Adipocyte (in vitro differentiated cells): Measurements from ENCODE around the gene ASB6.

Experiments
- DNase-seq: peaks from one replicate; pipeline ENCODE4 v3.0.0-alpha.2; 2015; ENCODE audit warnings: low read depth
- H3K27me3 ChIP-seq: replicated peaks from 2 replicates; pipeline ENCODE4 v1.7.0; 2013; ENCODE audit warnings: mild to moderate bottlenecking, low read length, moderate library complexity; ENCODE audit not compliant: control insufficient read depth, insufficient read depth
- H3K36me3 ChIP-seq: 2 replicates; pipeline ENCODE4 v1.7.0; 2013; ENCODE audit warnings: low read length, mild to moderate bottlenecking, moderate library complexity; ENCODE audit not compliant: control insufficient read depth, insufficient read depth, severe bottlenecking
- H3K4me1 ChIP-seq: 2 replicates; pipeline ENCODE4 v1.7.0; 2013; ENCODE audit warnings: mild to moderate bottlenecking, low read length, moderate library complexity; ENCODE audit not compliant: control insufficient read depth, insufficient read depth
- H3K4me3 ChIP-seq: 2 replicates; pipeline ENCODE4 v1.7.0; 2013; ENCODE audit warnings: mild to moderate bottlenecking, low read length, moderate library complexity
- H3K9ac ChIP-seq: 2 replicates; pipeline ENCODE4 v1.7.0; 2013; ENCODE audit warnings: mild to moderate bottlenecking, low read length, moderate library complexity
- H3K9me3 ChIP-seq: 2 replicates; pipeline ENCODE4 v1.7.0; 2013; ENCODE audit warnings: mild to moderate bottlenecking, low read length, moderate library complexity; ENCODE audit not compliant: control insufficient read depth

The ASB6 gene

DNA sequence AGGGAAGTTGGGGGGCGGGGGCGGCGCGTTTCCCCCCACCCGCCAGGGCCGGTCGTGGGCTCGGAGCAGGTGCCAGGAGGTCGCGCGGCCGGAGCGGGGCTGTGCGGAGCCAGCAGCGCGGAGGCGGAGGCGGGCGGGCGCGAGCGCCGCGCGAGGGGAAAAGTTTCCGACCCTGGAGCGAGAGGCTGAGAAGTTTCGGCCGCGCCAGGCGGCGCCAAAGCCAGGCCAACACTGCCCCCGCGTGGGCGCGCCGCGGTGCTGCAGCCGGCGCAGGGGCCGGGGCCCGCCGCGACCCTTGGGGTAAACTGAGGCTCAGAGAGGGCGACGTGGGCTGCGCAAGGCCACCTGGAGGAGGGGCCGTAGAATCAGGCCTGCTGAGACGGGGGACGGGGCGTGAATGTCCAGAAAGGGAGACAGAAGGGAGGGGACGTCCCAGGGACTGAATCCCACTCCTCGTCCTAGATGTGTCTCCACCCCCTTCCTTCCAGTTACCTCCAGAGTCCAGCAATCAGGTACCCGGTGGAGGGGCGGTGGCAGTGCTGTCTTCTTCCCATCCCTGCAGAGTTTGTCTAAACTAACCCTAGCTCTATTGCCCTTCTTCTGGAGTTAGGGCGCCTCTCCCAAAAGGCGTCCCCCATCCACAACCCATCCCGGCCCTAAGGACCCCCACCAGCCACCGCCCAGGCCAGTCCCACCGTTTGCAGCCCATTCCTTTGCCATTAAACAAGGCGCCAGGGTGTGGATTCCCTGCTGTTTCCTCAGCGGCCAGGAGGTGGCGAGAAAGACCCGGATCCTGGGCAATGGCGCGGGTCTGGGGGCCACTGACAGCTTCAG lies 31.3 kb downstream of the ASB6 start:
- Histone ChIP-seq H3K9me3 (no peaks in the 10 kb centered on the region), H3K9ac (peak overlapping the region; percentile 97), H3K36me3 (no peaks in the 10 kb centered on the region), H3K4me3 (peak overlapping the region; percentile 86), H3K27me3 (no peaks in the 10 kb centered on the region), H3K4me1 (peaks cover 15% of the 10 kb centered on the region)
- DNase-seq: peak; percentile 89

DNA sequence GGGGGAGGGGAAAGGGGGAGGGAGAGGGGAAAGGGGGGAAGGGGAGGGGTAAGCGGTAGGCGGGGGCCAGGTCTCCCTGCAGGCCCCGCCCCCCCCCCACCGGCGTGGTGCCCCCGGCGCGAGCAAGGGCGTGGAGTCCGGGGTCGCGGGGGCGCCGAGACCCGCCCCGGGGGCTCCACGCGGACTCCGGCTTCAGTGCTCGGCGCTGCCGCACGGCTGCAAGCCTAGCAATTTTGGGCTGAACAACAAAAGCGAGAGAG lies 31.8 kb downstream of the ASB6 start:
- peaks cover 15% of the 10 kb centered on the region for H3K4me1 ChIP-seq

DNA sequence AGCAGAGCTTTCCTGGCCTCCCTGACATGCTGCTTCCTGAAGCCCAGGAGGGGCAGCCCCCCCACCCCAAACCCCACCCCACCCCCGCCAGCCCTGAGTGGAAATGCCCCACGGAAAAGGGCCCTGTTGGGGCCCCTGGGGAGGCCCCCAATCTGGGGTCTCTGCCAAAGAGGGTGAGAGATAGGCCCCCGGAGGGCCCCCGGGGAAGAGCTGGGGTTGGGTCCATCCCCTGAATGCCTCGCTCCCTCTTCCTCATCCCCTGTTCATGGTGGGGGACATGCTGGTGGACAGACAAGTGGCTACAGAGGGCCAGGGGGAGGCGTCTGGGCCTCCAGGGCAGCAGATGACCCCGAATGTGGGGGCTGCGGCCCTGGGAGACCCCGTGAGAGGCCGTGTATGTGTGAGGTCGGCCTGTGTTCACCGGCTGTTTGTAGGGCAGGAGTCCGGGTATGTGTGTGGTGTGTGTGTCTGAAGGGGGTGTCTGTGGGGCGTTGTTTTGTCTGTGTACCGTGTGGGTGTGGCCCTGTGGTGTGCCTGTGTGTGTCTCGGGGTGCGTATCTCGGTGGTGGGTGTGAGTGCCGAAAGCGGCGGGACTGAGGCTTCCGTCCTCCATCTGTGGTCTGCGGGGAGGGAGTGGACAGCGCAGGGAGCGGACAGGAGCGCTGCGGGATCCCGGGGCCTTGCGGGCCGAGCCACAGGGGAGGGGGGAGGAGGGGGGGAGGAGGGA lies 32.3 kb downstream of the ASB6 start:
- Histone ChIP-seq H3K4me1 (peaks cover 15% of the 10 kb centered on the region), H3K9me3 (no peaks in the 10 kb centered on the region), H3K4me3 (peak overlapping the region; percentile 31), H3K27me3 (no peaks in the 10 kb centered on the region), H3K36me3 (no peaks in the 10 kb centered on the region), H3K9ac (peak overlapping the region; percentile 82)
- peak; percentile 38 for DNase-seq

More for the DNA sequence above, 31.8 kb downstream of the ASB6 start:
- Histone ChIP-seq H3K9me3 (no peaks in the 10 kb centered on the region), H3K4me3 (peak overlapping the region; percentile 86), H3K27me3 (no peaks in the 10 kb centered on the region), H3K9ac (peak overlapping the region; percentile 97), H3K36me3 (no peaks in the 10 kb centered on the region)
- no peak for DNase-seq

DNA sequence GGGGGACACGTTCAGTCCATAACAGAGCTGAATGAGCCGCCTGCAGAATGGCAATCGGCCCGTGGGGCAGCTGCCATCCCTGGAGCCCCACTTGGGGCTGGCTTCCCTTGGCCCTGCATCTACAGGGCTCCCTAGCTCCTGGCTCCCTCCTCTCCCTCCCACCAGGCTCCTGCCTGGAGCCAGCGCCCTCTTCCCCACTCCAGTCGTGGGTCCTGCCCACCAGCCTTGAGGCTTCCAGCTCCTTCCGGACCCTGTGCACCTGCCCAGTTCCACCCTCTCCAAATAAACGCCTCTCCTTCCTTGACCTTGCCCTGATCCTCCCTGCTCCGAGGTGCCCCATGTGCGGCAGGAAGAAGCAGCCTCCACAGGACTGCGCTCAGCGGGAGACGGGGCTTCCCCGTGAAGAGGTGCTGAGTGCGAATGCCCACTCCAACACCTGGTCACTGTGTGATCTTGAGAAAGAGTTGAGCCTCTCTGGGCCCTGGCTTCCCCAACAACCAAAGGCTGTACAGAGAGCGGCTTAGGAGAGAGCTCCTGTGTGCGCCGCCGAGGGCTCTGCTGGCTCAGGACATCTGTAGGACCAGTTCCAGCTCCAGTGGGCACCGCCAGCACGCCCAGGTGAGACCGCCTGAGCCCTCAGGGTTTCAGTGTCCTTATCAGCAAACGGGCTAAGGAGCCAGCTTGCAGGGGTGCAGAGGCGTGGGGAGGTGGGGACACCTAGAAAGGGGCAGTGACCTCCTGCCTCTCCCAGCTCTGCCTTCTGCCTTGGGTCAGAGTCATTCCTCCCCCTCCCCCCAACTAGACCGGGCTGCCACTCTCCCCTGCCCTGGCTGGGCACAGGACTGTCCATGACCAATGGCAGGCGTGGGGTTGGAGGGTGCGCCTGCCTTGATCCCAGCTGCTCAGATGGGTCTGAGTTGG lies 33.1 kb downstream of the ASB6 start:
- no peak for DNase-seq
- no peak overlapping the region for H3K4me3 ChIP-seq
- H3K27me3 ChIP-seq: no peaks in the 10 kb centered on the region
- H3K9me3 ChIP-seq: no peaks in the 10 kb centered on the region
- H3K36me3 ChIP-seq: no peaks in the 10 kb centered on the region
- peaks cover 15% of the 10 kb centered on the region for H3K4me1 ChIP-seq
- peak overlapping the region; percentile 60 for H3K9ac ChIP-seq

DNA sequence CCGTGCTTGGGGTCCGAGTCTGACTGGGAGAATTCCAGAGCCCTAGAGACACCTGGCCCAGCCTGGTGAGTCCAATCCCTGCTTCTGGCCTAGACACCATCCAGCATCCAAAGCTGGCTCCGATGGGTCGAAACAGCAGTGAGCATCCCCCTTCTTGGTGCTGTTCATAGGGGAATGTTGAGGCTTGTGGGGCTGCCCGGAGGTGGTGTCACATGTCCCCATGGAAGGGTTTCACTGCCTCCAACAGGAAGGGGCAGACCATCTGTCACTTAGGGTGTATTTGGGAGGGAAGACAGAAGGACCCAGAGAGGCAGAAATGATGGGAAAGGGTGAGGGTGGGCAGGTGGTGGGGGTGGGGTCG lies 34.9 kb downstream of the ASB6 start:
- Histone ChIP-seq H3K9ac (no peak overlapping the region), H3K9me3 (no peaks in the 10 kb centered on the region), H3K4me3 (no peak overlapping the region), H3K4me1 (peaks cover 15% of the 10 kb centered on the region), H3K36me3 (no peaks in the 10 kb centered on the region), H3K27me3 (no peaks in the 10 kb centered on the region)
- no peak for DNase-seq

DNA sequence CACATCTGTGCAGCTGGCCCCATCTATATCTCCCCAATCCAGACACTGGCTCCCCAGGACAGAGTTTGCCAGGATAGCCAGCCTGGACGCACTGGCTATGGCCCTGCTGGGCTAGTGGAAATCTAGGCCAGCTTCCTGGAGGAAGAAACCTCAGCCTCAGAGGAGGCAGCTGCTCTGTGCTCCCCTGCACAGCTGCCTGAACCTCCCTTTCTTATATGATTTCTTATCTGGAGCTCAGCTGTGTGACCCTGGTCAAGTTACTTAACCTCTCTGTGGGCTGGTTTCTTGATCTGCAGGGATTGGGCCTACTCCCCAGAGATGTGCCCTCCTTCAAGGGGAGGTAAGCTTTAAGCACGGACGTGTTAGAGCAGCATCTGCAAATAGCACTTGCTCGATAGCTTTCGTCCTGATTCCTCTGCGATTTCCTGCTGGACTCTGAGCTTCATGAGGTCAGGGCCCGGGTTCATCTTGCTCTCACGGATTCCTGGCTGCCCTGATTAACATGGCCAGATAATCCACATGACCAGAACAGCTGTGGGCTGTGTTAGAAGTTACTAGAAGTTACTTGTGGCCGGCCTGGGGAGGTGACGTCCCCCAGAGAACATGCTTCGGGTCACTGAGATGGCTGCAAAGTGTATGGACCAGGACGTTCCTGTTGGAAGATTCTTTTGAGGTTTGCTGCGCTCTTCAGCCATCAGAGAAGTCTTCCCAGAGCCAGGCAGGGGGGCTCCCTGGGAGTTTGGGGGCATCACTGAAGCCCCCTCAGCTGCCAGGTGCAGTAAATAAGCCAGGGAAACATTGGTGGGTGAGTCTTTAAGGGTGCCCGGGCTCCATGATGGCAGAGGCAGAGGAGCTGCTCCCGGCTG lies 35.6 kb downstream of the ASB6 start:
- no peak for DNase-seq
- H3K9me3 ChIP-seq: no peaks in the 10 kb centered on the region
- no peaks in the 10 kb centered on the region for H3K36me3 ChIP-seq
- H3K4me1 ChIP-seq: peaks cover 15% of the 10 kb centered on the region
- H3K9ac ChIP-seq: no peak overlapping the region
- H3K27me3 ChIP-seq: no peaks in the 10 kb centered on the region
- no peak overlapping the region for H3K4me3 ChIP-seq

DNA sequence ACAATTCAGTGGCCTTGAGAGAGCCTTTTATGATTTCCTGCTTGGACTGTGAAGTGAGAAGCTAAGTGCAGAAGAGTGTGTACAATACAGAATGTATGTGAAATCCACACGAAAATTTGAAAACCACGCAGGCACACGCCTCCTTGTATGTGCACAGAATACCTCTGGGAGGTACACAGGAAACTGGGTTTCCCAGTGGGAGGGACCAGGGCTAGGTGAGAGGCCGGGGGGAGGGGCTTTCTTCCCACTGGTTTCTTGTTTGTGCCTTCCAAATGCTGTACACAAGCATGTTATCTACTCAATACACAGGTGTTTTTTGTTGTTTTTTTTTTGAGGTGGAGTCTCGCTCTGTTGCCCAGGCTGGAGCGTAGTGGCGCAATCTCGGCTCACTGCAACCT lies 37.2 kb downstream of the ASB6 start:
- H3K36me3 ChIP-seq: no peaks in the 10 kb centered on the region
- DNase-seq: no peak
- no peak overlapping the region for H3K9ac ChIP-seq
- no peaks in the 10 kb centered on the region for H3K9me3 ChIP-seq
- no peaks in the 10 kb centered on the region for H3K27me3 ChIP-seq
- H3K4me1 ChIP-seq: peaks cover 10% of the 10 kb centered on the region
- H3K4me3 ChIP-seq: no peak overlapping the region

DNA sequence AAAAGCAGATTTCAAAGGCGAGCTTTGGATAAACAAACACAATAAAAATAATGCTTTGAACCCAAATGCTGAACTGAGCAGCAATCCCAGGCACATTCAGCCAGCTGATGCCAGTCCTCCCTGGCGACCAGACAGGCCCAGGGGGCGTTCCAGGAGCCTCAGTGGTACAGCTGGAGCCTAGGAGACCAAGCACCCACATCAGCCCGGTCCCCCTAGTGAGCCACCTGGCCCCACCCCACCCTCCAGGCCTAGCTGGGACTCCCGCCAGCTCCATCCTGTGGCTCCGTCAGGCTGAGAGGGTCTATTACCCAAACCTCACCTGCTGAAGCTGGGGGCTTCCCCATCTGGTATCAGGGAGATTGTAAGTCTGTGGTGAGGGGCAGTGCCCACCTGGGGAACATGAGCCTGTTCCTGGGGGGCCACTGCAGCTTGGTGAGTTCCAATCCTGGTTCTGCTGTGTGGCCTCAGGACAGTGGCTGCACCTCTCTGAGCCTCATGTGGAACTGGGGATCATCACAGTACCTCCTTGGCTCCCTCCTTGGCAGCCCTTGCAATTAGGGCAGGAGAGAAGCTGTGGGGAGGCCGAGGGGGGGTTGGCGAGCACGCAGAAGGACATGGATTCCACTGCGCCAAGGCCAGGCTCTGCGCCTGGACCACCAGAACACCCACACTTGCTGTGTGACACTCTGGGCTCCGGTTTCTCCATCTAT lies 37.7 kb downstream of the ASB6 start:
- peaks cover 8% of the 10 kb centered on the region for H3K4me1 ChIP-seq
- DNase-seq: no peak
- H3K9ac ChIP-seq: no peak overlapping the region
- no peak overlapping the region for H3K4me3 ChIP-seq
- H3K36me3 ChIP-seq: no peaks in the 10 kb centered on the region
- H3K9me3 ChIP-seq: no peaks in the 10 kb centered on the region
- no peaks in the 10 kb centered on the region for H3K27me3 ChIP-seq

DNA sequence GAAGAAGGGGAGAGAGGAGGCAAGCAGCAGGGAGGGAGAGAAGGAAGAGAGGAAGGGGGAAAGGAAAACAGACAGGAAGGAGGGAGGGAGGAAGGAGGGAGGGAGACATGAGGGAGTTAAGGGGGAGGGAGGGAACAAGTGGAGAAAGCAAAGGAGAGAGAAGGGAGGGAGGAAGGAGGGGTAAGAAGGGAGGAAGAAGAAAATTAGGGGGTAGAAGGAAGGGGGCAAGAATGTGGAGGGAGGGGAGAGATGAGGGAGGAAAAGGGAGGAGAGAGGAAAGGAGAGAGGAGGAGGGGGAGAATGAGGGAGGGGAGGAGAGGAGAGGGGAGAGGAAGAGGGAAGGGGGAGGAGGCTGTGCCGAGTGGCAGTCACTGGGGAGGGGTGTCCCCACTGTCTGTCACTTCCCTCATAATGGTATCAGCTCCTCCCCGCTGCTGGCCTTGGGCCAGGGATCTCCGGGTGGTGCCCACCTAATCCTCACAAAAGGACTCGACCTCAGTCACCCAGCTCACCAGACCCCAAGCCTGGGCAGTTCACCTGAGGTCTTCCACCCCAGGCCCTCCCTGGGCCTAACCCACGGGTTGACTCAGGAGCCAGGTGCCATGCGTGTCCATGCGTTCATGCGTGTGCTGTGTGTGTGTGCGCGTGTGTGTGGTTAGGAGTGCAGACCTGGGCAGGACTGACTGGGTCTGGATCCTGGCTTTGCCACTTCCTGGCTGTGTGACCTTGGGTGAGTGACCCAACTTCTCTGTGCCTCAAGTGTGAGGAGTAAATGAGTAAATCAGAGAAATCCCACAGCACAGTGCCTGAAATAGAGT lies 39.1 kb downstream of the ASB6 start:
- H3K9me3 ChIP-seq: no peaks in the 10 kb centered on the region
- peaks cover 7% of the 10 kb centered on the region for H3K4me1 ChIP-seq
- no peak overlapping the region for H3K9ac ChIP-seq
- no peaks in the 10 kb centered on the region for H3K36me3 ChIP-seq
- DNase-seq: no peak
- no peak overlapping the region for H3K4me3 ChIP-seq
- no peaks in the 10 kb centered on the region for H3K27me3 ChIP-seq
